Adipocyte (in vitro differentiated cells): Measurements from ENCODE around the gene KNTC1.

Experiments used
- DNase-seq: peaks from one replicate; pipeline ENCODE4 v3.0.0-alpha.2; 2015; ENCODE audit warnings: low read depth
- H3K27me3 ChIP-seq: replicated peaks from 2 replicates; pipeline ENCODE4 v1.7.0; 2013; ENCODE audit warnings: mild to moderate bottlenecking, low read length, moderate library complexity; ENCODE audit not compliant: control insufficient read depth, insufficient read depth
- H3K36me3 ChIP-seq: 2 replicates; pipeline ENCODE4 v1.7.0; 2013; ENCODE audit warnings: low read length, mild to moderate bottlenecking, moderate library complexity; ENCODE audit not compliant: control insufficient read depth, insufficient read depth, severe bottlenecking
- H3K4me1 ChIP-seq: 2 replicates; pipeline ENCODE4 v1.7.0; 2013; ENCODE audit warnings: mild to moderate bottlenecking, low read length, moderate library complexity; ENCODE audit not compliant: control insufficient read depth, insufficient read depth
- H3K4me3 ChIP-seq: 2 replicates; pipeline ENCODE4 v1.7.0; 2013; ENCODE audit warnings: mild to moderate bottlenecking, low read length, moderate library complexity
- H3K9ac ChIP-seq: 2 replicates; pipeline ENCODE4 v1.7.0; 2013; ENCODE audit warnings: mild to moderate bottlenecking, low read length, moderate library complexity
- H3K9me3 ChIP-seq: 2 replicates; pipeline ENCODE4 v1.7.0; 2013; ENCODE audit warnings: mild to moderate bottlenecking, low read length, moderate library complexity; ENCODE audit not compliant: control insufficient read depth

KNTC1 gene

GRCh38 chr12:122513660-122514059, 13.4 kb upstream of the KNTC1 start:
- Histone ChIP-seq H3K4me3 (no peak overlapping the region), H3K9ac (no peak overlapping the region), H3K4me1 (peaks cover 13% of the 10 kb centered on the region), H3K9me3 (no peaks in the 10 kb centered on the region), H3K36me3 (peaks cover 98% of the 10 kb centered on the region), H3K27me3 (no peaks in the 10 kb centered on the region)
- DNase-seq, result no peak

- H3K4me3 ChIP-seq, result no peak overlapping the region
- no peak for DNase-seq
- peaks cover 25% of the 10 kb centered on the region for H3K4me1 ChIP-seq
- H3K36me3 ChIP-seq, result peaks cover 98% of the 10 kb centered on the region
- no peaks in the 10 kb centered on the region for H3K27me3 ChIP-seq
- H3K9me3 ChIP-seq, result no peaks in the 10 kb centered on the region
- no peak overlapping the region for H3K9ac ChIP-seq
These were observed 11.8 kb upstream of the KNTC1 start for GRCh38 chr12:122515275-122515674.

DNA sequence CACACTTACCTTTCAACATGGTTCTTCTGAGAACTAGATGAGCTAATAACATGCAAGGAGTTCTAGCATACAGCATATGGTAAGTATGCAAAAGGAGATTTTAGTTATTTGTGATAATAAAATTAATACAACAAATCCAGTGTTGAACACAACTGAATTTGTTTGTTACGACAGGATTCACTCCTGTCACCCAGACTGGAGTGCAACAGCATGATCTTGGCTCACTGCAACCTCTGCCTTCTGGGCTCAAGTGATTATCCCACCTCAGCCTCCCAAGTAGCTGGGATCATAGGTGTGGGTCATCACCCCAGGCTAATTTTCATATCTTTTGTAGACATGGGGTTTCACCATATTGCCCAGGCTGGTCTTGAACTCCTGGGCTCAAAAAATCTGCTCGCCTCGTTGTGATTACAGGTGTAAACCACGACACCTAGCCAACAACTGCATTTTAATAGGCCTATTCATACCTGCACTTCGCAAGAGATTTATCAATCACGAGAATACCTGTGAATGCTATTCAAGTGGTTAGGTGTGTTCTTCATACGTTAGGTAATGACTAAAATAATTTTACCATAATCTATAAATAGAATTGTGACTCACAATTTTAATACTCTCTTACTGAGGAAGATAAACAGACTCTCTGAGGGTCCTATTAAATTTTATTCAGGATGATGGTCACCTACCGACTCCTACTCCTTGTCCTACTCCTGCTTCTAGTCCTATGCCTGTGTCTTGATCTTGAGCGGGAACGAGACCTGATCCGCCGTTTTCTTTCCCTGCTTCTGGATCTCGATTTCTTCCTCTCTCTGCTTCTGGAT, 10.3 kb upstream of the KNTC1 start:
- Histone ChIP-seq H3K36me3 (peaks cover 98% of the 10 kb centered on the region), H3K27me3 (no peaks in the 10 kb centered on the region), H3K4me3 (no peak overlapping the region), H3K9ac (no peak overlapping the region), H3K9me3 (no peaks in the 10 kb centered on the region), H3K4me1 (peaks cover 26% of the 10 kb centered on the region)
- no peak for DNase-seq

GRCh38 chr12:122517877-122518276, 9.2 kb upstream of the KNTC1 start:
- H3K9ac ChIP-seq, result no peak overlapping the region
- H3K4me3 ChIP-seq, result peak overlapping the region; percentile 15
- DNase-seq, result peak; percentile 84
- no peaks in the 10 kb centered on the region for H3K27me3 ChIP-seq
- no peaks in the 10 kb centered on the region for H3K9me3 ChIP-seq
- peaks cover 93% of the 10 kb centered on the region for H3K36me3 ChIP-seq
- H3K4me1 ChIP-seq, result peaks cover 37% of the 10 kb centered on the region

DNA sequence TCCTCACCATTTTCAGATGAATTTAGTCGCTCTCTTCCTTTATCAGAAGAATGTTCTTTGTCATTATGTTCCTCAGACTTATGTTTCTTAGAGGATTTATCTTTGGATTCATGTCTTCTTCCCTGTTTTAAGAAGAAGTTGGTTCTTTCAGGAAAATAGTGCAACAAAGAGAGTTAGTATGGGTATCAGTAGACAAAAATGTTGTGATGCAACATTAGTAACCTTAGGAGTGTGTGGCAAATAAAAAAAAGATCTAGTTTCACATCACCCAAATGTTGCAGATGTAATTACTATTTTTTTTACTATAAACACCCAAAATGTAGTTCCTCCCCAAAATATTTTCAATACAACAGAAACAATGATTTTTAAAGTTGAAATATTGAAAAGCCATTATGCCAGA, 8.1 kb upstream of the KNTC1 start:
- DNase-seq, result peak; percentile 50
- Histone ChIP-seq H3K36me3 (peaks cover 84% of the 10 kb centered on the region), H3K9ac (no peak overlapping the region), H3K4me3 (peak overlapping the region; percentile 14), H3K27me3 (no peaks in the 10 kb centered on the region), H3K4me1 (peaks cover 47% of the 10 kb centered on the region), H3K9me3 (no peaks in the 10 kb centered on the region)

- peaks cover 51% of the 10 kb centered on the region for H3K4me1 ChIP-seq
- H3K4me3 ChIP-seq, result no peak overlapping the region
- no peak overlapping the region for H3K9ac ChIP-seq
- peaks cover 79% of the 10 kb centered on the region for H3K36me3 ChIP-seq
- no peaks in the 10 kb centered on the region for H3K27me3 ChIP-seq
- no peaks in the 10 kb centered on the region for H3K9me3 ChIP-seq
- no peak for DNase-seq
These were observed 7.6 kb upstream of the KNTC1 start for GRCh38 chr12:122519418-122519817.

- DNase-seq, result no peak
- Histone ChIP-seq H3K9me3 (no peaks in the 10 kb centered on the region), H3K9ac (no peak overlapping the region), H3K36me3 (peaks cover 67% of the 10 kb centered on the region), H3K4me1 (peaks cover 56% of the 10 kb centered on the region), H3K27me3 (no peaks in the 10 kb centered on the region), H3K4me3 (no peak overlapping the region)
These were observed 6.4 kb upstream of the KNTC1 start for GRCh38 chr12:122520676-122521075.

DNA sequence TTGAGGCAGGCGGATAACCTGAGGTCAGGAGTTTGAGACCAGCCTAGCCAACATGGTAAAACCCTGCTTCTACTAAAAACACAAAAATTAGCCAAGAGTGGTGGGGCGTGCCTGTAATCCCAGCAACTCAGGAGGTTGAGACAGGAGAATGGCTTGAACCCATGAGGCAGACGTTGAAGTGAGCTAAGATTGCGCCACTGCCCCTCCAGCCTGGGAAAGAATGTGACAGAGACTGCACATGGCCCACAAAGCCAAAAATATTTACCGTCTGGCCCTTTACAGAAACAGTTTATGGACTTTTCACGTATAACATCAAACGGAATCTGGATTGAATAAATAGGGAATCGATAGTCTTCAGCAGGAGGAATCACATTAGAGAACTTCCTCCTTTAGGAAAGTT, 3.8 kb upstream of the KNTC1 start:
- DNase-seq, result peak; percentile 68
- Histone ChIP-seq H3K9me3 (no peaks in the 10 kb centered on the region), H3K27me3 (no peaks in the 10 kb centered on the region), H3K4me1 (peaks cover 54% of the 10 kb centered on the region), H3K4me3 (peak overlapping the region; percentile 94), H3K9ac (peak overlapping the region; percentile 88), H3K36me3 (peaks cover 41% of the 10 kb centered on the region)

DNA sequence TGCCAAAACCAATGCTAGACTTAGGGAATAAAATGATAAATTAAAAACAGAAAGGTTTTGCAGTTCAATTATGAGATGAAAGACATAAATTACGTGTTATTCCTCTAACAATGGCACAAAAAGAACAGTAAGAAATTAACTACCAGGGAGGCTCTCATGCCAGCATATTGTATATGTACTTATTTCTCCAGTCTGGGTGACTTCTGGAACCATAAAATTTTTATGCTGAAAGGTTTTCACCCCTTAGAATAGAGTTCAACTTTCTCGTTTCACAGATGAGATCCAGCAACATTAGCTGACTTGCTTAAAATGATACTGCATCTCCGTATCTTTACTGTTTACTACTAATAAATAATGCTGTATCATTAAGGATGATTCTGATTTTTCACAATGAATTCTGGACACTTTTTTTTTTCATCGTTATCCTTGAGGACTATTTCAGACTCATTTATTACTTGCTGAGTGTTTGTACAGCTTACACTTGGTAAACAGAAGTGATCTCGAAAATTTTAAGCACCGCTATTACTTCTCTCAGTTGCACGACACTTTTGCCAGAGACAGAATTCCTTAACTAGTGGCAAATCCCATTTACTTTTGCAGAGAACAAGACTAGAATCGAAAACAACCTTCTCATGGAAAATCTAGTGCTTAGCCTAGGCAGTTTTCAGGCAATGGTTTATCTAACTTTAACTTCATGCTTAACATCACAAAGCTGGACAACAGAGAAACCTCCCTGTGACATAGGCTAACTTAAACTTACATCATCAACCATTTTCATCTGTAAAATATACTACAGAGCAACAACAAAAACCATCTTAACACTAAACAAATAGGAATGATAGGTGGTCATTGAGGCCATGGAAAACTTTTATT, 3.0 kb upstream of the KNTC1 start:
- Histone ChIP-seq H3K4me3 (peak overlapping the region; percentile 94), H3K36me3 (peaks cover 33% of the 10 kb centered on the region), H3K9ac (peak overlapping the region; percentile 88), H3K9me3 (no peaks in the 10 kb centered on the region), H3K27me3 (no peaks in the 10 kb centered on the region), H3K4me1 (peaks cover 48% of the 10 kb centered on the region)
- DNase-seq, result peak; percentile 22

- peak overlapping the region; percentile 94 for H3K4me3 ChIP-seq
- no peaks in the 10 kb centered on the region for H3K27me3 ChIP-seq
- H3K4me1 ChIP-seq, result peaks cover 32% of the 10 kb centered on the region
- no peaks in the 10 kb centered on the region for H3K9me3 ChIP-seq
- H3K9ac ChIP-seq, result peak overlapping the region; percentile 99
- peak; percentile 44 for DNase-seq
- no peaks in the 10 kb centered on the region for H3K36me3 ChIP-seq
These were observed 462 bp downstream of the KNTC1 start for GRCh38 chr12:122527478-122527944.

GRCh38 chr12:122528582-122528981, 1.5 kb downstream of the KNTC1 start:
- peak overlapping the region; percentile 94 for H3K4me3 ChIP-seq

More at GRCh38 chr12:122528582-122528981, 1.5 kb downstream of the KNTC1 start:
- Histone ChIP-seq H3K4me1 (peaks cover 22% of the 10 kb centered on the region), H3K9me3 (no peaks in the 10 kb centered on the region), H3K9ac (peak overlapping the region; percentile 99), H3K27me3 (no peaks in the 10 kb centered on the region), H3K36me3 (no peaks in the 10 kb centered on the region)
- DNase-seq, result no peak
